ENCODE results near the gene SIMC1. TPM values are rescaled to one million over a fixed set of nuclear protein-coding genes. Genes with fewer than 3 reads are reported as not detected.
"Not testable (repeated sequence)": the region's sequence is repeated elsewhere in the genome, so short reads cannot be mapped to it uniquely, and the experiment has no call there.

SIMC1 gene
- total RNA-seq, 3 donors from 2014 or later, result 7.7 to 13.4 (median 12.7) TPM

- H3K27ac ChIP-seq; intact Hi-C loops (cut with DNase I; ENCODE audit: low total_unique reads); H3K4me1 ChIP-seq; H3K9me3 ChIP-seq; DNase-seq (ENCODE audit: low spot score in 2 of 2); H3K4me3 ChIP-seq; H3K36me3 ChIP-seq: not testable (repeated sequence)
- H3K27me3 ChIP-seq, result peaks cover 0 to 13% of the 10 kb centered on the region in 2 donors
Observed at GRCh38 chr5:176195084-176195413, 43.2 kb upstream of the SIMC1 start.

- DNase-seq (ENCODE audit: low spot score in 2 of 2); H3K4me1 ChIP-seq; H3K36me3 ChIP-seq: not testable (repeated sequence)
Observed at GRCh38 chr5:176195487-176196207, 42.6 kb upstream of the SIMC1 start.

GRCh38 chr5:176196781-176197180, 41.4 kb upstream of the SIMC1 start:
- H3K9me3 ChIP-seq; intact Hi-C loops (cut with DNase I; ENCODE audit: low total_unique reads); H3K36me3 ChIP-seq; H3K27ac ChIP-seq; DNase-seq (ENCODE audit: low spot score in 2 of 2); H3K4me3 ChIP-seq; H3K4me1 ChIP-seq: not testable (repeated sequence)
- H3K27me3 ChIP-seq, result peaks cover 0 to 11% of the 10 kb centered on the region in 2 donors

More at GRCh38 chr5:176195487-176196207, 42.6 kb upstream of the SIMC1 start:
- H3K27ac ChIP-seq; H3K9me3 ChIP-seq; intact Hi-C loops (cut with DNase I; ENCODE audit: low total_unique reads); H3K4me3 ChIP-seq: not testable (repeated sequence)
- H3K27me3 ChIP-seq, result peaks cover 0 to 13% of the 10 kb centered on the region in 2 donors

- DNase-seq (ENCODE audit: low spot score in 2 of 2); H3K9me3 ChIP-seq; H3K27me3 ChIP-seq: not testable (repeated sequence)
Observed at GRCh38 chr5:176197234-176197858, 40.9 kb upstream of the SIMC1 start.

GRCh38 chr5:176198299-176198698, 39.9 kb upstream of the SIMC1 start:
- intact Hi-C loops (cut with DNase I; ENCODE audit: low total_unique reads); H3K27ac ChIP-seq; H3K36me3 ChIP-seq; H3K4me3 ChIP-seq; DNase-seq (ENCODE audit: low spot score in 2 of 2); H3K9me3 ChIP-seq; H3K4me1 ChIP-seq; H3K27me3 ChIP-seq: not testable (repeated sequence)

More at GRCh38 chr5:176197234-176197858, 40.9 kb upstream of the SIMC1 start:
- H3K27ac ChIP-seq; H3K4me1 ChIP-seq; intact Hi-C loops (cut with DNase I; ENCODE audit: low total_unique reads); H3K4me3 ChIP-seq; H3K36me3 ChIP-seq: not testable (repeated sequence)

GRCh38 chr5:176198991-176199733, 39.1 kb upstream of the SIMC1 start:
- DNase-seq (ENCODE audit: low spot score in 2 of 2); intact Hi-C loops (cut with DNase I; ENCODE audit: low total_unique reads); H3K36me3 ChIP-seq; H3K27me3 ChIP-seq; H3K4me1 ChIP-seq; H3K27ac ChIP-seq; H3K9me3 ChIP-seq: not testable (repeated sequence)
- H3K4me3 ChIP-seq, result peak overlapping the region in 2 of 3 donors; percentile 40 to 57

GRCh38 chr5:176199803-176200399, 38.3 kb upstream of the SIMC1 start:
- H3K27me3 ChIP-seq; H3K9me3 ChIP-seq; H3K36me3 ChIP-seq; H3K4me1 ChIP-seq; H3K27ac ChIP-seq; DNase-seq (ENCODE audit: low spot score in 2 of 2); H3K4me3 ChIP-seq; intact Hi-C loops (cut with DNase I; ENCODE audit: low total_unique reads): not testable (repeated sequence)

- no peaks in the 10 kb centered on the region for H3K9me3 ChIP-seq
Observed at GRCh38 chr5:176201811-176202210, 36.4 kb upstream of the SIMC1 start.

More at GRCh38 chr5:176201811-176202210, 36.4 kb upstream of the SIMC1 start:
- Histone ChIP-seq H3K27ac (no peak overlapping the region), H3K4me1 (no peaks in the 10 kb centered on the region), H3K36me3 (no peaks in the 10 kb centered on the region), H3K4me3 (no peak overlapping the region), H3K27me3 (peaks cover 0 to 2% of the 10 kb centered on the region in 2 donors)
- DNase-seq (ENCODE audit: low spot score in 2 of 2), result no peak
- intact Hi-C loops (cut with DNase I; ENCODE audit: low total_unique reads), result no loop called here
- no peak for TF ChIP-seq POLR2AphosphoS5 (IDR thresholded peaks at IDR 0.05)
- TF ChIP-seq POLR2A (IDR thresholded peaks at IDR 0.05), result no peak
- no peak for TF ChIP-seq CTCF (IDR thresholded peaks at IDR 0.05)

All from breast epithelium (tissue), 4 donors.